Measurements from ENCODE around the gene CXorf58.

DNA sequence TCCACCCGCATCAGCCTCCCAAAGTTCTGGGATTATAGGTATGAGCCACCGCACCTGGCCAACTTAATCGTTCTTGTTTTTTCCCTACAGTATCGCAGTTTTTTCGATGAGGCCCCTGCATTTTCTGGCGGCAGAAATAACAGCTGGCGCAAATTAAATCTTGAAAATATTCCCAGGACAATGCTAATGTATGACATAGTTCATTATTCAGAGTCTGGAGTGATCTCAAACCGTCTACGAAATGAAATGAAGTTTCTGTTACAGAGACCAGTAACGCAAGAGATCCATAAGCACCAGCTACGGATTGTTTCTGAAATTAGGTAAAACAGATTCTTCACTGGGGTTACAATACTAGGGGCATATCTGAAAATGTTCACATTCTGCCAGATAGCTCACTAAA is 27.3 kb downstream of the CXorf58 start:
- TF ChIP-seq, protein P1, sequence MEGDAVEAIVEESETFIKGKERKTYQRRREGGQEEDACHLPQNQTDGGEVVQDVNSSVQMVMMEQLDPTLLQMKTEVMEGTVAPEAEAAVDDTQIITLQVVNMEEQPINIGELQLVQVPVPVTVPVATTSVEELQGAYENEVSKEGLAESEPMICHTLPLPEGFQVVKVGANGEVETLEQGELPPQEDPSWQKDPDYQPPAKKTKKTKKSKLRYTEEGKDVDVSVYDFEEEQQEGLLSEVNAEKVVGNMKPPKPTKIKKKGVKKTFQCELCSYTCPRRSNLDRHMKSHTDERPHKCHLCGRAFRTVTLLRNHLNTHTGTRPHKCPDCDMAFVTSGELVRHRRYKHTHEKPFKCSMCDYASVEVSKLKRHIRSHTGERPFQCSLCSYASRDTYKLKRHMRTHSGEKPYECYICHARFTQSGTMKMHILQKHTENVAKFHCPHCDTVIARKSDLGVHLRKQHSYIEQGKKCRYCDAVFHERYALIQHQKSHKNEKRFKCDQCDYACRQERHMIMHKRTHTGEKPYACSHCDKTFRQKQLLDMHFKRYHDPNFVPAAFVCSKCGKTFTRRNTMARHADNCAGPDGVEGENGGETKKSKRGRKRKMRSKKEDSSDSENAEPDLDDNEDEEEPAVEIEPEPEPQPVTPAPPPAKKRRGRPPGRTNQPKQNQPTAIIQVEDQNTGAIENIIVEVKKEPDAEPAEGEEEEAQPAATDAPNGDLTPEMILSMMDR (IDR thresholded peaks at IDR 0.05; ENCODE audit: low read depth, low read length), result no peak
- no peak for TF ChIP-seq EZH2phosphoT487 (IDR thresholded peaks at IDR 0.05; ENCODE audit: low read depth)

Data from OCI-LY3 (cell line).